Endothelial cell of umbilical vein (primary cell): ENCODE results near the gene ZNF775. TPM values are rescaled to one million over a fixed set of nuclear protein-coding genes. Genes with fewer than 3 reads are reported as not detected.

Source experiments
- BruUV-seq: library from RNA; stranded (reverse); fragments of 400-500 nt; replicated peaks from 2 replicates; lab custom pipeline; 2021; lab: Mats Ljungman, UMichigan
- CTCF ChIA-PET: fragments of 300-600, 350-600 bp; sonication (Branson Sonifier 250); formaldehyde crosslinking; loops from one replicate; lab custom pipeline; 2021; ENCODE audit warnings: antibody characterized with exemption, inconsistent platforms; lab: Charles Lee
- POLR2A ChIA-PET: fragments of 300-600, 350-600 bp; sonication (Branson Sonifier 250); formaldehyde crosslinking; loops from one replicate; lab custom pipeline; 2021; ENCODE audit warnings: antibody characterized with exemption, inconsistent platforms; lab: Charles Lee
- DNase-seq: peaks from one replicate; pipeline ENCODE4 v3.0.0-alpha.2; 2011; ENCODE audit warnings: low read depth, low spot score
- FAIRE-seq: peaks from 2 replicates; lab custom pipeline; 2011; peaks lifted over from hg19 to GRCh38; lab: Jason Lieb, UNC
- H2AFZ ChIP-seq: 2 replicates; pipeline ENCODE4 v1.6.0; 2012; ENCODE audit warnings: low read depth, low read length, control low read depth, inconsistent platforms
- H3K27ac ChIP-seq: 2 replicates; pipeline ENCODE4 v1.5.1; 2011; ENCODE audit warnings: low read depth, mild to moderate bottlenecking, control low read depth, low read length, moderate library complexity; ENCODE audit not compliant: insufficient read depth
- H3K27me3 ChIP-seq, 2 experiments: 2 replicates each; pipeline versions ENCODE4 v1.6.0 to v1.6.1; 2011; ENCODE audit warnings: low read length in 2 of 2, mixed read lengths in 1 of 2; ENCODE audit not compliant: control insufficient read depth in 2 of 2, insufficient read depth in 2 of 2
- H3K36me3 ChIP-seq, 2 experiments: 2 replicates in 1 of 2; 3 replicates in 1 of 2; pipeline ENCODE4 v1.5.1; 2011; ENCODE audit warnings: low read length in 2 of 2, mild to moderate bottlenecking in 1 of 2, moderate library complexity in 1 of 2; ENCODE audit not compliant: control insufficient read depth in 2 of 2, insufficient read depth in 2 of 2; ENCODE audit errors: extremely low read depth in 1 of 2
- H3K4me1 ChIP-seq: 3 replicates; pipeline ENCODE4 v1.5.1; 2011; ENCODE audit warnings: mild to moderate bottlenecking, low read length; ENCODE audit not compliant: control insufficient read depth, insufficient read depth; ENCODE audit errors: extremely low read depth
- H3K4me2 ChIP-seq: 2 replicates; pipeline ENCODE4 v1.6.1; 2011; ENCODE audit warnings: low read length, control low read depth, mixed read lengths; ENCODE audit not compliant: insufficient read depth
- H3K4me3 ChIP-seq, 3 experiments: fragments of 200-600 bp in 1 of 3; sonication (generic), shearing (Covaris generic) in 1 of 3; replicated peaks in 1 of 3; 2 replicates each; pipeline ENCODE4 v1.5.1; 2011 to 2016; ENCODE audit warnings: control low read depth in 3 of 3, low read length in 3 of 3, mild to moderate bottlenecking in 2 of 3, inconsistent platforms in 1 of 3, low read depth in 1 of 3, moderate library complexity in 1 of 3; ENCODE audit not compliant: insufficient read depth in 1 of 3
- H3K79me2 ChIP-seq: 2 replicates; pipeline ENCODE4 v1.6.0; 2012; ENCODE audit warnings: low read length, inconsistent platforms; ENCODE audit not compliant: control insufficient read depth, insufficient read depth
- H3K9ac ChIP-seq: replicated peaks from 2 replicates; pipeline ENCODE3; 2011; ENCODE audit warnings: low read length, control low read depth; ENCODE audit not compliant: insufficient read depth; ENCODE audit errors: extremely low read depth
- H3K9me1 ChIP-seq: replicated peaks from 3 replicates; pipeline ENCODE4 v1.6.0; 2011; ENCODE audit warnings: mild to moderate bottlenecking, low read length; ENCODE audit not compliant: control insufficient read depth, insufficient read depth; ENCODE audit errors: extremely low read depth
- H3K9me3 ChIP-seq: replicated peaks from 2 replicates; pipeline ENCODE4 v1.5.1; 2012; ENCODE audit warnings: low read length, inconsistent platforms; ENCODE audit not compliant: control insufficient read depth, insufficient read depth
- H4K20me1 ChIP-seq: replicated peaks from 2 replicates; pipeline ENCODE3; 2011; ENCODE audit warnings: mild to moderate bottlenecking, low read length; ENCODE audit not compliant: control insufficient read depth, insufficient read depth; ENCODE audit errors: extremely low read depth
- CTCF ChIP-seq, 2 donors: IDR thresholded peaks; 1 replicate in 1 of 2; 2 replicates in 1 of 2; pipeline ENCODE4 v1.5.1; 2011; ENCODE audit warnings: low read length in 2 of 2, mild to moderate bottlenecking in 2 of 2, moderate library complexity in 2 of 2, control low read depth in 1 of 2, inconsistent platforms in 1 of 2, low read depth in 1 of 2; ENCODE audit not compliant: insufficient read depth in 1 of 2; ENCODE audit errors: extremely low read depth in 1 of 2
- EZH2 ChIP-seq: IDR thresholded peaks from 2 replicates; pipeline ENCODE4 v1.6.1; 2012; ENCODE audit warnings: borderline replicate concordance, low read depth, mild to moderate bottlenecking, moderate library complexity, low read length, inconsistent platforms; ENCODE audit not compliant: severe bottlenecking
- FOS ChIP-seq: IDR thresholded peaks from 2 replicates; pipeline ENCODE4 v1.6.1; 2011; ENCODE audit warnings: mild to moderate bottlenecking, low read length, moderate library complexity, borderline replicate concordance; ENCODE audit not compliant: insufficient read depth
- GATA2 ChIP-seq: IDR thresholded peaks from 2 replicates; pipeline ENCODE4 v1.7.0; 2011; ENCODE audit warnings: low read depth, mild to moderate bottlenecking, moderate library complexity, mixed read lengths, low read length; ENCODE audit not compliant: insufficient read length, insufficient read depth
- JUN ChIP-seq: IDR thresholded peaks from 2 replicates; pipeline ENCODE4 v1.6.1; 2011; ENCODE audit warnings: borderline replicate concordance, low read depth; ENCODE audit not compliant: insufficient read length, insufficient read depth
- MAX ChIP-seq: IDR thresholded peaks from 2 replicates; pipeline ENCODE4 v1.6.1; 2011; ENCODE audit not compliant: insufficient read depth, insufficient read length
- MYC ChIP-seq: IDR thresholded peaks from one replicate; pipeline ENCODE4 v1.6.1; 2011; ENCODE audit warnings: mild to moderate bottlenecking, low read depth, low read length
- POLR2A ChIP-seq: IDR thresholded peaks from 2 replicates; pipeline ENCODE4 v1.6.1; 2012; ENCODE audit warnings: low read depth, mild to moderate bottlenecking, control low read depth, low read length
- POLR2AphosphoS5 ChIP-seq: IDR thresholded peaks from 2 replicates; pipeline ENCODE4 v1.6.1; 2012; ENCODE audit warnings: low read depth, mild to moderate bottlenecking, control low read depth, low read length, moderate library complexity; ENCODE audit not compliant: insufficient read depth
- dilution Hi-C: fragments of 300-500 bp; cut with MboI; formaldehyde crosslinking; loops from one replicate; pipeline ENCODE4 v1.15.0; 2019; ENCODE audit warnings: low sequenced_read_pairs; ENCODE audit not compliant: extremely low pct_ligation_motif_present
- intact Hi-C: fragments of 100-400 bp; cut with micrococcal nuclease; formaldehyde crosslinking; loops from one replicate; pipeline ENCODE4 v1.10.0; 2022
- polyA plus RNA-seq, 4 experiments: library from polyadenylated mRNA; depleted of rRNA in 3 of 4; stranded (reverse) in 3 of 4; unstranded in 1 of 4; fragments of >200 nt; gene quantifications; 2 replicates each; pipeline versions ENCODE4 v1.2.1 to v1.2.3, GENCODE V29; 2011 to 2012; ENCODE audit warnings: missing spikeins in 1 of 4
- total RNA-seq: library from RNA; stranded (reverse); gene quantifications from 2 replicates; pipeline ENCODE4 v1.2.3, GENCODE V29; 2021

Gene ZNF775
- total and polyA plus RNA-seq, 2 donors (not counting 3 experiments of a cell fraction or from before 2014, with no cell fraction given): 5.8 to 8.3 TPM

GRCh38 chr7:150357771-150358427 is 21.2 kb upstream of the ZNF775 start:
- FAIRE-seq (no peak), DNase-seq (no peak)
- no peak overlapping the region for H3K27ac ChIP-seq
- H3K9ac ChIP-seq: no peak overlapping the region
- no peaks in the 10 kb centered on the region for H3K79me2 ChIP-seq
- BruUV-seq: no TSS peak
- dilution Hi-C loops: no loop called here
- CTCF ChIA-PET: interaction anchor here (1.1 to 1.9 kb wide), 3 partner anchors 12 to 63 kb away, joined by 3 to 6 read pairs (median 3); no protein-coding TSS in a partner anchor
- no peaks in the 10 kb centered on the region for H3K9me1 ChIP-seq
- no peaks in the 10 kb centered on the region for H4K20me1 ChIP-seq
- intact Hi-C loops: loop anchor here (2.0 to 5.0 kb wide), 3 partner anchors 21 to 397 kb away; partner anchors contain the start of gene ZNF775
- H3K4me2 ChIP-seq: no peak overlapping the region
- H3K4me1 ChIP-seq: no peaks in the 10 kb centered on the region
- H3K27me3 ChIP-seq: no peaks in the 10 kb centered on the region
- no peak overlapping the region for H2AFZ ChIP-seq
- no peaks in the 10 kb centered on the region for H3K9me3 ChIP-seq
- no peak overlapping the region for H3K4me3 ChIP-seq
- POLR2A ChIA-PET: no interaction called here
- H3K36me3 ChIP-seq: no peaks in the 10 kb centered on the region
- TF ChIP-seq EZH2 (no peak), POLR2AphosphoS5 (no peak), POLR2A (no peak), GATA2 (no peak), CTCF (IDR thresholded peaks at IDR 0.05; ENCODE audit: extremely low read depth in 1 of 2, insufficient read depth in 1 of 2, low read depth in 1 of 2, low read length in 2 of 2) (no peak), FOS (no peak), JUN (no peak), MYC (no peak), MAX (no peak)
